Stimulated activated CD4-positive, alpha-beta T cell treated with anti-CD3 and anti-CD28 coated beads, Interleukin-2, amount 100 ng/mL, for 4 hours (primary cell): ENCODE results near the gene EGFR.
"Not testable (repeated sequence)": the region's sequence is repeated elsewhere in the genome, so short reads cannot be mapped to it uniquely, and the experiment has no call there.

Source experiments
- DNase-seq: peaks from one replicate; pipeline ENCODE4 v3.0.0-alpha.2; 2020; ENCODE audit warnings: low read depth

EGFR gene

DNA sequence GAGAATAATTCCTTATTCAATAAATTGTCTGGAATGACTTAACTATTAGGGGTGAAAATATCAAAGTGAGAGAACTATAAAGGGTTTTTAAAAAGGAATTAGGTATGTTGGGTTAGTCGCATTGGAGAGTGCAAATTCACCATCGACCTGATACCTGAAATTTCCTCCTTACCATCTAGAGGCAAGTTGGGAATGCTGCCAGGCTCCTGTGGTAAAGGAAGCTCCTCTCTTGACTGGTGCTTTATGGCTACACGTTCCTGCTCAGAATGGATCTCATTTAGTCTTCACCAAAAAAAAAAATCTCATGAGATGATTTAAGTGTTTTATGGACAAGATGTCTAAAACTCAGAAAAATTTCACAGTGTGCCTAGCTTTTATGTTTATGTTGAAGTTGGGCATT lies 129.8 kb downstream of the EGFR start:
- no peak for DNase-seq

DNA sequence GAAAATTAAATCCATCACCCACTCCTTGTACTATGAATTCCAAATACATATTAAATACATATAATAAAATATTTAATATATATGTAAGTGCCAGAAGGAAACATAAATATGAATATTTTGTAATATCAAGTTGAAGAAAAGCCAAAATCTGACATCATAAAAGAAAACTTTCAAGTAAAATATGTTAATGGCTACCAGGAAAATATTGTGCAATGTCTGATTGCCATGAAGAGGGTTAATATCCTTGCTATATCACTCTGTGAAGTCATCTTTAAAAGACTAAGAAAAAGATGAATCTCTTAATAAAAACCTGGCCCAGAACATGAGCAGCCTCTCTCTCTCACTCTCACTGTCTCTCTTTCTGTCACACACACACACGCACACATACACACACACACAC lies 130.2 kb downstream of the EGFR start:
- no peak for DNase-seq

DNA sequence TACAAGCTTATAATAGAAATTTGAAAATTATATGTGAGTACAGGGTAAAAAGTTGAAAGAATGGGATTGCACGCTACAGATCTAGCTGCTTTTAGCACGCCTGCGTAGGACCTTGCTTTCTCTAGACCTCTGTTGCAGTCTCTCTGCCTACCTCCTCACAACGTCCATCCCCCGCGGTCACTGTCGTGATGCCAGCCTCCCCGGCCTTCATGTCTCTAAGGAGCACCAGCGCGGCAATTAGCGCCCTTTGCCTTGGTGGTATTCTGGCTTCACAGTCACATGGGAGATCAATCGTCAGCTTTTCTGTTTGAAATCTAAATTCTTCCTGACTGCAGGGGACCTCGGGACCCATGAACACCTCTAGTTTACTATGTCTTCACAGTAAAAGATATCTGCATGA lies 131.3 kb downstream of the EGFR start:
- DNase-seq: no peak

DNA sequence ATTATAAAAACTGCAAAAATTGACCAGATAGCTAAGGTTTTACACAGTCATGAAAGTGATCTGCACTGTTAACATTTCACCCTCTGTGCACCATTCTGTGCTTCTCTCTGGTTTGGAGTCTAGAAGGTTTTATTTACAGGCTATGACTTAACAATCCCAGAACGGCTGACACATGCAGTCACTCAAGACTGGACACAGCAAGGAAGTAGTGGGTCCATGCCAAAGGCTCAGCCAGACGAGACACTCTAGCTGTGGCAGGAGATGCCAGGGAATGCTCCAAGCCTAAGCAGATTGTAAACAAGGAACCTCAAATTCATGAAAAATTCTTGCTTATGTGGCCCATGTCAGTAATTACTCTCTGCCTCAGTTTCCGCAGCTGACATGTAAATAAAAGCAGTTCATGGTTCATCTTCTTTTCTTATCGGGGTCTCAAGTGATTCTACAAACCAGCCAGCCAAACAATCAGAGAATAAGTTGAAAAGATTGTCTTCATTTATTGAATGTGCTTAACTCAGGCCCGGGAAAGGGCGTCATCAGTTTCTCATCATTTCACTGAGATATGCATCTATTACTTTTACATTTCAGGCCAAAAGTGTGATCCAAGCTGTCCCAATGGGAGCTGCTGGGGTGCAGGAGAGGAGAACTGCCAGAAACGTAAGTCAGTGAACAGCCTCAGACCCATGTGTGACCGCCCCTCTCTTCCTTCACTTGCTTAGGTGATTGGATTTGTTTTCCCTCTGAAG lies 132.1 kb downstream of the EGFR start:
- DNase-seq: no peak

DNA sequence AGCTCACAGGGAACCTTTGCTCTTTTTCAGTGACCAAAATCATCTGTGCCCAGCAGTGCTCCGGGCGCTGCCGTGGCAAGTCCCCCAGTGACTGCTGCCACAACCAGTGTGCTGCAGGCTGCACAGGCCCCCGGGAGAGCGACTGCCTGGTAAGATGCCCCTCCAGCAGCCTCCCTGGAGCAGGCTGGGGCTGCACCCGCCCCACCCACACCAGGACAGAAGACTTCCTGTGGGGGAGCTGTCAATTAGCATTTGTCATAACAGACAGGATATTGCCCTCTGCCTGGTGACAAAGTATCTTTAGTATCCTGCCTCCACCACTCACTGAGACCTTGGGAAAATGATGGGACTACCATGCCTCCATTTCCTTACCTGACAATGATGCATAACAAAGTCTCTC lies 133.7 kb downstream of the EGFR start:
- DNase-seq: no peak

DNA sequence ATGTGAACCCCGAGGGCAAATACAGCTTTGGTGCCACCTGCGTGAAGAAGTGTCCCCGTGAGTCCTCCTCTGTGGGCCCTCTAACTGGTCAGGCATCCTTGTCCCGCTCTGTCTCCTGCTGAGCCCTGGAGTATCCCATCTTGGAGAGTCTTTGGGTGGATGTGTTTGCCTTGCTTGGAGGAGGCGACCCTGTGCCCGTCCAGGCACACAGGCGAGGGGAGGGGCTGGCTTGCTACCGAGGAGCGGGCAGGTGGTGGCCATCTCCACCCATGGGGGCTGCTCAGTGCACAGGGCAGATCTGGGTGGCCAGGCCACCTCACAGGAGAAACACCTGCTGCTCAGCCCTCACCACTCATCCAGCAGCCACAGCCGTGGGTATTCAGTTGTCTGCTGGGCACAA lies 135.3 kb downstream of the EGFR start:
- no peak for DNase-seq

DNA sequence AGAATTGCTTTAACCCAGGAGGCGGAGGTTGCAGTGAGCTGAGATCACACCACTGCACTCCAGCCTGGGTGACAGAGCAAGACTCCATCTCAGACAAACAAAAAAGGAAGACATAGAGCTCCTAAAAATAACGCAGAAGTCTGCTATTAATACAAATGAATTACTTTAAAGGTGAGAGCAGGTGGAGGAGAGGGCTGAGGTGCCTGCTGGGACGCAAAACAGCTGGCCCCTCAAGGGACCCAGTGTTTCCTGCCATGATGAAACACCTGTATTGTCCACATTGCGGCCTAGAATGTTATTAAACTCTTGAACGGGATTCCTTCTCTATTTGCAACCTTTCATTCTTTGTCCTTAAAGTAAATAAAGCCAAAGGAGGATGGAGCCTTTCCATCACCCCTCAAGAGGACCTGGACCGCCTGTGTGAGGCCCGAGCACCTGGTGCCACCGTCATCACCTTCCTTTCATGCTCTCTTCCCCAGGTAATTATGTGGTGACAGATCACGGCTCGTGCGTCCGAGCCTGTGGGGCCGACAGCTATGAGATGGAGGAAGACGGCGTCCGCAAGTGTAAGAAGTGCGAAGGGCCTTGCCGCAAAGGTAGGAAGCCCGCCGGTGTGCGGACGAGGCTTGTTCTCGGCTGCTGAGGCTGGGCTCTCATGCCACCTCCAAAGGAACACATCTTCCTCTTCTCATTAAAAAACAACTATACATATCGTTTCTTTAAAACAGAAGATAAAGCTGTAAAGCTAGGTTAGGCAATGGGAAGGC lies 136.7 kb downstream of the EGFR start:
- DNase-seq: no peak

DNA sequence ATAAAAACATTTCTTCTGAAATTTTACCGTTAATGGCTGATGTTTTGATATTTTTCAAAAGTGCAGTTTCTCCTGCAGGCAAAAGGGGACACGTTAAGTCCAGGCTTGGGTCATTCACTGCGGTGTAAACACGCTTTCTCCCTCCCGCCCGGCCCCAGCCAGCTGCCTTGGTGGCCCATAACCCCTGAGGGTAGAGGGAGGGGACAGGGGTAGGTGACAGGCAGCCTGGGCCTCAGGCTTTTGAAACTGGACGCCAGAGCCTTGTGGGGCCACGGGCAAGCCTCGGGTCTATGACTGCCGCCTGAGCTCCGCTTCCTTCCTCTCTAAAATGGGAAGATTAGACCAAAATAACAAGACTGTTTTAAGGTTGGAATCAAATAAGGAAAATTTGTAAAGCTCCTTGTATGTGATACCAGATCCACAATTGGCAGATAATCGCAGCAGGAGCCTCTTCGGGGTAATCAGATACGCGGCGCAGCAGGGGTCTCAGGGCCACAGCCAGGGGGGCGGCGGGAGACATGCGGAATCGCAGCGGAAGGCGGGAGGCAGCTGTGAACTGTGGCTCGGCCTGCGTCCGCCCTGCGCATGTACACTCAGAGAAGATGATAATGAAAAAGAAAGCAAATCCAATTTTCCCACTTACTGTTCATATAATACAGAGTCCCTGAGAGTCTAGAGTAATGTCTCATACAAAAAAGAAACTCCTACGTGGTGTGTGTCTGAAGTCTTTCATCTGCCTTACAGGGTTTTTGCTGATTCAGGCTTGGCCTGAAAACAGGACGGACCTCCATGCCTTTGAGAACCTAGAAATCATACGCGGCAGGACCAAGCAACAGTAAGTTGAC lies 138.3 kb downstream of the EGFR start:
- DNase-seq: no peak

DNA sequence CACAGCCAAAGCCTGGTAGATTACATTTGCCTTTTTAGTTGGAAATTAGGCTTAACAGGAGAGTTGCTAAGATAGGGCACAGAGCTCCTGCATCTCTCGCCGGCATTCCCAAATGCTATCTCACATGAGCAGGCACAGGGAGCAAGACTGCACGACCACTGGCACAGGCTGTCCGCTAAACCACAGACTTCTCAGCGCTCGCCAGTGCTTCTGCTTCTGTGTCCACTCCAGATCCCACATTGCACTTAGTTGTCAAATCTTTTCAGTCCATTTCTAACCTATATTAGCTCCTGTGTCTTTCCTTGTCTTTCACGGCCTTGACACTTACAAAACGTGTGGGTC lies 138.9 kb downstream of the EGFR start:
- DNase-seq: no peak

DNA sequence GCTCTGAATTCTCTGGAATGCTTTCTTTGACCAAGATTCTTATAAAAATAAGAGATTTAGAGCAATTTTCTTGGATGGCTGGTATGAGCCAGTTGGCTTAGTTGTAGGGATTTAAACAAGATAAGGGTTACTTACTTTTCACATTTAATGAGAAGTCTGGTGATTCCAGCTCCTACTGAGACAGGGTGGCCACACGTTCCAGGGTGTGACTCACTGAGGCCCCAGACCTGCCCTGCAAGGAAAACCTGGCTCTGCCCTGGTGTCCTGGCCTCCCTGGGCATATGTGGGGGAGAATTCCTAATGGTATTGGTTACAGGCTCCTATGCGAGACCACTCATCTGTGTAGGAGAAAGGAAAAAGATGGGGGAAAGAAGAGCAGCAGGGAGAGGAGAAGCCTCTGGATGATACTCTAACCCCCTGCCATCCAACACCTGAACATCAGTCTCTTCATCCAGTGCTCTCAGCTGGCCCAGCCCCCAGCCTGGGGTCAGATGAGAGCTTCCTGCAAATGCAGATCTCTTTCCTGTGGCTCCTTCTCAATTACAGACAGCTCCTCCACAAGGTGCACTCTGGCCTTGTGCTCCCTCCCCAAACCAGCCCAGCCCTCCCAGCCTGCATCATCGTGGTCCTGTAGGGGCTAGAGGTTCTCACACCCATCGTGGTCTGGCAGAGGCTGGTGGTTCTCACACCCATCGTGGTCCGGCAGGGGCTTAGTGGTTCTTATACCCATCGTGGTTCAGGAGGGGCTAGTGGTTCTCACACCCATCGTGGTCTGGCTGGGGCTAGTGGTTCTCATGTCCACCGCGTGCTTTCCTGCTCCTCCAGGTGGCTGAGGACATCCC lies 139.9 kb downstream of the EGFR start:
- DNase-seq: no peak

DNA sequence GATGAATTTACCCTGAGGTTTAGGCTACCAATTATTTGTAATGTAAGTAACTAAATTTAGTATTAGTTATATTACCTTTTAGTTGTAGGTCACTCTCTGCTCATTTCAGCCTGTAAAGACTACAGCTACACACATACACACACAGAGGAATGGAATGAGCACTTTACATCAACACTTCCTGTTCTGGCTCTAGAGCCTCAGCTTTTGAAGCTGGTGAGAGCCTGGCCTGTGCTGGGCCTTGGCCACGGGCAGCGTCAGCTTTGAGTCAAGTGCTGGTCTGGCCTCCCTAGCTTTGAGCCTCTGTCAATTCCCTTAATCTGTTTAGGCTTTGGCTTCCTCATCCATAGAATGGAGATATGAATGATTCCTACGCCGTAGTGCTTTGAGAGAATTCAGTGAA lies 141.7 kb downstream of the EGFR start:
- no peak for DNase-seq

DNA sequence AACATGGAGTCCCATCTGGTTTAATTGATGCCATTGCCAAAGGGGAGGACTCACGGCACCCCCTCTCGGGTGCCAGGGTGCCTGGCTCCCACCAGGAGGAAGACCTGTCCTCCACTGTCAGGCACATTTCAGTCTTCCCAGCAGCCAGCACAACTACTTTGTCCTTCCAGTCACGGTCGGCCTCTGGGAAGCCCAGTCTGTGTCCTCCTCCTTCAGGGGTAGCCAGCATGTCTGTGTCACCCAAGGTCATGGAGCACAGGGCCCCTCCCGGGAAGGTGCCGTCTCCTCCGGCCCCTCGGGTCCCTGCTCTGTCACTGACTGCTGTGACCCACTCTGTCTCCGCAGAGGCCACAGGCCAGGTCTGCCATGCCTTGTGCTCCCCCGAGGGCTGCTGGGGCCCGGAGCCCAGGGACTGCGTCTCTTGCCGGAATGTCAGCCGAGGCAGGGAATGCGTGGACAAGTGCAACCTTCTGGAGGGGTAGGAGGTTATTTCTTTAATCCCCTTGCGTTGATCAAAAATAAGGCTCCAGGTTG lies 142.4 kb downstream of the EGFR start:
- no peak for DNase-seq

DNA sequence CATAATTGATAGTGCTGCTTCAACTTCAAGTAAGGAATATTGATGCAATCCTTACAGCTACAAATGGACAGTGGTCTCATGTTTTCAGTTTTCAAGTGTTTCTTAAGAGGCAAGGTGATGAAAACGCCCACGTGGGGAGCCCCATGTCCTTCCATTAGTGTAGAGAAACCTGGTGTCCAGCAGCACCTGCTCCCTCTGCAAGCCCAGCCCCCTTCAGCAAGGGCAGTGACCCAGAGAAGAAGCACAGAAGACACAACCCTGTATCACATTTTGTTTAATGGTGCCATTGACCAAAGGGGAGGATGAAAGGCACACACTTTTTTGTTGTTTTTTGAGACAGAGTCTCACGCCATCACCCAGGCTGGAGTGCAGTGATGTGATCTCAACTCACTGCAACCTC lies 143.7 kb downstream of the EGFR start:
- DNase-seq: no peak

DNA sequence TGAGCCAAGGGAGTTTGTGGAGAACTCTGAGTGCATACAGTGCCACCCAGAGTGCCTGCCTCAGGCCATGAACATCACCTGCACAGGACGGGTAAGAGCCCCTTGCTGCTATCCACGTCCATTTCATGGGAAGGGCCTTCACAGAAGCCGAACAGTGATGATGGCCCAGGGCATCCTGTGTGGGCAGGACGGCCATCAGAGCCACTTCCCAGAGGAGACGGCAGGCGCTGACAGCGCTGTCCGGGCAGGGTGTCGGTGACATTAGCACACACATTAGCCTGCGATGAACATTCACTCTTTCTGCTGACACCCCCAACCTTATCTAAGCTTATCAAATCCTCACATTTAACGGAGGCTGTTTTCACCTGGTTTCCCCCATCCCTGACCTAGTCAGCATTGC lies 144.9 kb downstream of the EGFR start:
- no peak for DNase-seq

DNA sequence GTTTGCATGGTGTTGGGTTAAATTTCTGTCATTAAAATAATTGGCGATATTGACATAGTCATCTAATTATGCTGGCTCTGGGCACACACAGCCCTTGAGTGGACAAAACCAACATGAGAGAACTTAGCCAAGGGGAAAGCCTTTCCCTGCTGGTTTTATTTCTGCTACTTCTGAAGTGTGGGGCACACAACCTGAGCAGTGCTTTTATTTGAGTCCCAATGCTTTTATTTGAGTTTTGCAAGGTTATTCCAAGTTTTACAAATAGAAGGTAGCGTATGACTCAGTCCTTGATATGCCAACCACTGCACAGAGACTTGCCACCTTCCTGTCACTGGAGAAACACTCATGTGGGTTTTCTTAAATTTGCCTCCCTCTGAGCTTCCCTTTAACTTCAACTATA lies 145.7 kb downstream of the EGFR start:
- DNase-seq: no peak

DNA sequence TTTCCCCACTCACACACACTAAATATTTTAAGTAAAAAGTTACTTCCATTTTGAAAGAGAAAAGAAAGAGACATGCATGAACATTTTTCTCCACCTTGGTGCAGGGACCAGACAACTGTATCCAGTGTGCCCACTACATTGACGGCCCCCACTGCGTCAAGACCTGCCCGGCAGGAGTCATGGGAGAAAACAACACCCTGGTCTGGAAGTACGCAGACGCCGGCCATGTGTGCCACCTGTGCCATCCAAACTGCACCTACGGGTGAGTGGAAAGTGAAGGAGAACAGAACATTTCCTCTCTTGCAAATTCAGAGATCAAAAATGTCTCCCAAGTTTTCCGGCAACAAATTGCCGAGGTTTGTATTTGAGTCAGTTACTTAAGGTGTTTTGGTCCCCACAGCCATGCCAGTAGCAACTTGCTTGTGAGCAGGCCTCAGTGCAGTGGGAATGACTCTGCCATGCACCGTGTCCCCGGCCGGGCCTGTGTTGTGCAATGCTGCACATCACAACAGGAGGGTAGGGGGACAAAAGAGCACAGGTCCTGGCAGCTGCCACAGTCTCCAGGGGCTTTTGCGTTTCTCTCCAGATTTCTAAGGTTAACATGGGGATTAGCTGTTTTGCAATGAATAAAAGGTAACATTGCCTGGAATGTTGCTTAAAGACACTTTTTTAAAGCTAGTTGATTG lies 146.5 kb downstream of the EGFR start:
- DNase-seq: no peak

DNA sequence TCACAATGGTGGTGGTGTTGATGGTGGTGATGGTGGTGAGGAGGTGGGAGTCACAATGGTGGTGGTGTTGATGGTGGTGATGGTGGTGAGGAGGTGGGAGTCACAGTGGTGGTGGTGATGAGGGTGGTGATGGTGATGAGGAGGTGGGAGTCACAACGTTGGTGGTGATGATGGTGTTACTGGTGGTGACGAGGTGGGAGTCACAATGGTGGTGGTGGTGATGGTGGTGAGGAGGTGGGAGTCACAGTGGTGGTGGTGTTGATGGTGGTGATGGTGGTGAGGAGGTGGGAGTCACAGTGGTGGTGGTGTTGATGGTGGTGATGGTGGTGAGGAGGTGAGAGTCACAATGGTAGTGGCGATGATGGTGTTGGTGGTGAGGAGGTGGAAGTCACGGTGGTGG lies 148.5 kb downstream of the EGFR start:
- DNase-seq: not testable (repeated sequence)

DNA sequence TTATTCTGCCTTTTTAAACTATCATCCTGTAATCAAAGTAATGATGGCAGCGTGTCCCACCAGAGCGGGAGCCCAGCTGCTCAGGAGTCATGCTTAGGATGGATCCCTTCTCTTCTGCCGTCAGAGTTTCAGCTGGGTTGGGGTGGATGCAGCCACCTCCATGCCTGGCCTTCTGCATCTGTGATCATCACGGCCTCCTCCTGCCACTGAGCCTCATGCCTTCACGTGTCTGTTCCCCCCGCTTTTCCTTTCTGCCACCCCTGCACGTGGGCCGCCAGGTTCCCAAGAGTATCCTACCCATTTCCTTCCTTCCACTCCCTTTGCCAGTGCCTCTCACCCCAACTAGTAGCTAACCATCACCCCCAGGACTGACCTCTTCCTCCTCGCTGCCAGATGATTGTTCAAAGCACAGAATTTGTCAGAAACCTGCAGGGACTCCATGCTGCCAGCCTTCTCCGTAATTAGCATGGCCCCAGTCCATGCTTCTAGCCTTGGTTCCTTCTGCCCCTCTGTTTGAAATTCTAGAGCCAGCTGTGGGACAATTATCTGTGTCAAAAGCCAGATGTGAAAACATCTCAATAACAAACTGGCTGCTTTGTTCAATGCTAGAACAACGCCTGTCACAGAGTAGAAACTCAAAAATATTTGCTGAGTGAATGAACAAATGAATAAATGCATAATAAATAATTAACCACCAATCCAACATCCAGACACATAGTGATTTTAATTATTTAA lies 151.7 kb downstream of the EGFR start:
- DNase-seq: no peak

DNA sequence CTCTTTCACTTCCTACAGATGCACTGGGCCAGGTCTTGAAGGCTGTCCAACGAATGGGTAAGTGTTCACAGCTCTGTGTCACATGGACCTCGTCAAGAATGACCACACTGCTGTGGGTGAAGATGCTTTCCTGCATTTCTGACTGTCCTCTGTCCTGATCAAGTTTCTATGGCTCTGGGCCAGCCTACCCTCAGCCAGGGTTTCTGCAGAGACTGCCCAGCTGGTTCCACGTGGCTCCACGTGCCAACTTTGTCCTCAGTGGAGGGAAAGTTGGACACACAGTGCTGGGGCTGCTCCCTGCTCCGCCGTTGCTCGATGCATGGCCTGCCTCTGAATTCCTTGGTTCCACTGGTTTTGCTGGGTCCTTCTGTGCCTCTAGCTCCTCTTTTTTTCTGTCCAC lies 152.3 kb downstream of the EGFR start:
- DNase-seq: no peak

DNA sequence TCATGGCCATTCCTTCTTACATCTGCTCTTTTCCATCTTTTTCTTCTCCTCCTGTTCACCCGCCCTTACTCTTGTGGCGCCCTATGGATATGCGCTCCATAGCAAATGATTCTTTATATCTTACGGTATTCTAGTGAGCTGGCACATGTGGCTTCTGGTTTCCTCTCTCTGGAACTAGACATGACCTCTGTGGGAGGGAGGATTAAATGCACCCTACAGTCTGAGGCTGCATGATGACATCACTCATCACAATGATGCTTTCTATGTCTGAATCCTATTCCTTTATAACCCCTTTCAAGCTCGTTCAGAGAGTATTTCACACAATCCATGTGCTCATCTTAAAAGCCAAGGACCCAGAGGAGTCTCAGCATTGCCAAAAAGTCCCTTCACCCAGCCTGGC lies 153.3 kb downstream of the EGFR start:
- DNase-seq: no peak
